ENCODE measurements around the gene RNF32.

DNA sequence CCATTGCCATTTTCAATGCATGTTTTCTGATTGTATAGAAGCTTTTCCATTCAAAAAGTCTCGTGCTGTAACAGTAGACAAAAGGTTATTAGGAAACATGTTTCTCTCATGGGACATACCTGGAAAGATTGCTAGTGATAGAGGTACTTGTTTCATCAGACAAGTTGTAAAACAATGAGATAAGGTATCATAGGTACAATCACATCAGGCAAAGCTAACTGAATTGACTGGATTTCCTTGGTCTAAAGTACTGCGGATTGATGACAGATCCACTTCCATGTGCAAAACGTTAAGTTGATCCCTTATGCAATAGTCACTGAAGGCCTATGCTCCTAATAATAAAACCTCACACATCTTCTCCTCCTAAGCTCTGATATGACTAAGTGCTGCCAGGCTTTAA lies 6.5 kb upstream of the RNF32 start:
- TF ChIP-seq, protein P1, sequence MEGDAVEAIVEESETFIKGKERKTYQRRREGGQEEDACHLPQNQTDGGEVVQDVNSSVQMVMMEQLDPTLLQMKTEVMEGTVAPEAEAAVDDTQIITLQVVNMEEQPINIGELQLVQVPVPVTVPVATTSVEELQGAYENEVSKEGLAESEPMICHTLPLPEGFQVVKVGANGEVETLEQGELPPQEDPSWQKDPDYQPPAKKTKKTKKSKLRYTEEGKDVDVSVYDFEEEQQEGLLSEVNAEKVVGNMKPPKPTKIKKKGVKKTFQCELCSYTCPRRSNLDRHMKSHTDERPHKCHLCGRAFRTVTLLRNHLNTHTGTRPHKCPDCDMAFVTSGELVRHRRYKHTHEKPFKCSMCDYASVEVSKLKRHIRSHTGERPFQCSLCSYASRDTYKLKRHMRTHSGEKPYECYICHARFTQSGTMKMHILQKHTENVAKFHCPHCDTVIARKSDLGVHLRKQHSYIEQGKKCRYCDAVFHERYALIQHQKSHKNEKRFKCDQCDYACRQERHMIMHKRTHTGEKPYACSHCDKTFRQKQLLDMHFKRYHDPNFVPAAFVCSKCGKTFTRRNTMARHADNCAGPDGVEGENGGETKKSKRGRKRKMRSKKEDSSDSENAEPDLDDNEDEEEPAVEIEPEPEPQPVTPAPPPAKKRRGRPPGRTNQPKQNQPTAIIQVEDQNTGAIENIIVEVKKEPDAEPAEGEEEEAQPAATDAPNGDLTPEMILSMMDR (conservative IDR thresholded peaks at IDR 0.05), result no peak
- TF ChIP-seq EZH2 (IDR thresholded peaks at IDR 0.05; ENCODE audit: low read depth), result no peak

Data from PC-9 (cell line).